HepG2 (cell line): Measurements from ENCODE around the gene RCOR1. TPM values are rescaled to one million over a fixed set of nuclear protein-coding genes. Genes with fewer than 3 reads are reported as not detected.

Source experiments
- ATAC-seq: fragments of 200-7000 bp; cut with Tn5 transposase; 3 replicates; pipeline ENCODE4 v1.9.1; 2020; ENCODE audit warnings: mild to moderate bottlenecking, moderate library complexity
- BruUV-seq: library from RNA; stranded (reverse); fragments of 400-500 nt; replicated peaks from 2 replicates; lab custom pipeline; 2021; lab: Mats Ljungman, UMichigan
- CTCF ChIA-PET: fragments of 300-600 bp; formaldehyde crosslinking; extraction: SDS; loops from one replicate; lab custom pipeline; 2021; ENCODE audit warnings: low total read pairs, inconsistent platforms, low intra/inter-chr PET ratio; lab: Yijun Ruan, JAX
- POLR2A ChIA-PET: fragments of 350-600 bp; sonication (Branson Sonifier 250); formaldehyde crosslinking; loops from one replicate; lab custom pipeline; 2020; ENCODE audit warnings: antibody characterized with exemption, inconsistent platforms; lab: Yijun Ruan, JAX
- DNase-seq: peaks from one replicate; pipeline ENCODE4 v3.0.0-alpha.2; 2015; ENCODE audit warnings: low spot score
- FAIRE-seq: peaks from 3 replicates; lab custom pipeline; 2011; peaks lifted over from hg19 to GRCh38; lab: Jason Lieb, UNC
- H2AFZ ChIP-seq: one replicate; pipeline ENCODE4 v1.6.1; 2011; ENCODE audit warnings: low read length, inconsistent platforms
- H3K27ac ChIP-seq: fragments of 300-600 bp; 3 replicates; pipeline ENCODE4 v1.8.0; 2011; ENCODE audit warnings: mixed run types, mild to moderate bottlenecking, mixed read lengths, low read length, inconsistent platforms; ENCODE audit not compliant: insufficient read depth; ENCODE audit errors: extremely low read length
- H3K27me3 ChIP-seq, 2 experiments: fragments of 200-600 bp in 1 of 2; 2 replicates in 1 of 2; 3 replicates in 1 of 2; pipeline versions ENCODE4 v1.6.0 to v1.8.0; 2011; ENCODE audit warnings: low read length in 2 of 2, mild to moderate bottlenecking in 2 of 2, moderate library complexity in 2 of 2, inconsistent platforms in 1 of 2; ENCODE audit not compliant: insufficient read depth in 2 of 2, control insufficient read depth in 1 of 2
- H3K36me3 ChIP-seq, 2 experiments: fragments of 200-600 bp in 1 of 2; replicated peaks in 1 of 2; 2 replicates in 1 of 2; 3 replicates in 1 of 2; pipeline versions ENCODE4 v1.5.1 to v1.8.0; 2011; ENCODE audit warnings: low read length in 2 of 2, inconsistent platforms in 1 of 2; ENCODE audit not compliant: insufficient read depth in 2 of 2, control insufficient read depth in 1 of 2
- H3K4me1 ChIP-seq: 2 replicates; pipeline ENCODE4 v1.5.1; 2012; ENCODE audit warnings: low read length, inconsistent platforms; ENCODE audit not compliant: insufficient read depth
- H3K4me2 ChIP-seq: 2 replicates; pipeline ENCODE4 v1.6.0; 2011; ENCODE audit warnings: low read depth, low read length, inconsistent platforms
- H3K4me3 ChIP-seq, 3 experiments: fragments of 200-600 bp in 1 of 3; sonication (generic), shearing (Covaris generic) in 1 of 3; replicated peaks in 1 of 3; 2 replicates each; pipeline ENCODE4 v1.5.1; 2011 to 2016; ENCODE audit warnings: low read length in 3 of 3, inconsistent platforms in 2 of 3, low read depth in 2 of 3, mild to moderate bottlenecking in 2 of 3, control low read depth in 1 of 3, mixed read lengths in 1 of 3; ENCODE audit not compliant: insufficient read depth in 1 of 3
- H3K79me2 ChIP-seq: one replicate; pipeline ENCODE4 v1.6.1; 2011; ENCODE audit warnings: low read length, inconsistent platforms; ENCODE audit not compliant: insufficient read depth
- H3K9ac ChIP-seq: 2 replicates; pipeline ENCODE4 v1.6.0; 2011; ENCODE audit warnings: mild to moderate bottlenecking, low read depth, low read length, inconsistent platforms; ENCODE audit not compliant: insufficient read depth
- H3K9me3 ChIP-seq: 2 replicates; pipeline ENCODE4 v1.5.1; 2012; ENCODE audit warnings: mild to moderate bottlenecking, low read length
- H4K20me1 ChIP-seq: 2 replicates; pipeline ENCODE4 v1.6.0; 2011; ENCODE audit warnings: inconsistent platforms, mild to moderate bottlenecking, low read length, moderate library complexity; ENCODE audit not compliant: insufficient read depth
- KDM5B ChIP-seq: sonication (generic); formaldehyde crosslinking; IDR thresholded peaks from 2 replicates; pipeline ENCODE4 v1.4.0; 2020; ENCODE audit warnings: missing genetic modification reagents, mild to moderate bottlenecking, borderline replicate concordance
- MXD4 ChIP-seq: IDR thresholded peaks from 2 replicates; pipeline ENCODE4 v1.6.1; 2016; ENCODE audit warnings: mild to moderate bottlenecking, missing biosample characterization, missing genetic modification reagents
- PLSCR1 ChIP-seq: sonication (generic); formaldehyde crosslinking; IDR thresholded peaks from 2 replicates; pipeline ENCODE4 v1.5.0; 2020; ENCODE audit warnings: missing genetic modification reagents, mild to moderate bottlenecking, borderline replicate concordance
- PRPF4 ChIP-seq: fragments of 200-400 bp; formaldehyde crosslinking; IDR thresholded peaks from 2 replicates; pipeline ENCODE4 v1.6.1; 2016; ENCODE audit warnings: low read length, low read depth; ENCODE audit not compliant: poor library complexity, severe bottlenecking
- SIX4 ChIP-seq: sonication (generic); formaldehyde crosslinking; IDR thresholded peaks from 2 replicates; pipeline ENCODE4 v1.4.0; 2020; ENCODE audit warnings: missing genetic modification reagents
- WIZ ChIP-seq: sonication (generic); formaldehyde crosslinking; IDR thresholded peaks from 2 replicates; pipeline ENCODE4 v1.5.1; 2020; ENCODE audit warnings: mild to moderate bottlenecking, missing genetic modification reagents
- ZBTB25 ChIP-seq: IDR thresholded peaks from 2 replicates; pipeline ENCODE4 v1.6.1; 2018; ENCODE audit warnings: missing genetic modification reagents
- ZBTB40 ChIP-seq, 2 experiments: fragments of 450-650 bp in 1 of 2; sonication (generic) in 1 of 2; formaldehyde crosslinking in 1 of 2; IDR thresholded peaks; 2 replicates each; pipeline versions ENCODE4 v1.6.1 to v1.8.0; 2016 to 2022; ENCODE audit warnings: antibody characterized with exemption in 1 of 2, mild to moderate bottlenecking in 1 of 2, missing genetic modification reagents in 1 of 2
- ZFP37 ChIP-seq: sonication (generic); formaldehyde crosslinking; IDR thresholded peaks from 2 replicates; pipeline ENCODE4 v1.4.0; 2020; ENCODE audit warnings: missing genetic modification reagents, borderline replicate concordance
- ZNF446 ChIP-seq: sonication (generic); formaldehyde crosslinking; IDR thresholded peaks from 2 replicates; pipeline ENCODE4 v1.5.0; 2020; ENCODE audit warnings: mild to moderate bottlenecking, missing genetic modification reagents
- ZNF549 ChIP-seq: sonication (generic); formaldehyde crosslinking; IDR thresholded peaks from 2 replicates; pipeline ENCODE4 v1.5.0; 2020; ENCODE audit warnings: missing genetic modification reagents
- ZNF703 ChIP-seq: sonication (generic); formaldehyde crosslinking; IDR thresholded peaks from 2 replicates; pipeline ENCODE4 v1.5.1; 2020; ENCODE audit warnings: missing genetic modification reagents, mild to moderate bottlenecking, moderate library complexity, borderline replicate concordance
- ZNF746 ChIP-seq: sonication (generic); formaldehyde crosslinking; IDR thresholded peaks from 2 replicates; pipeline ENCODE4 v1.8.0; 2022; ENCODE audit warnings: mild to moderate bottlenecking, missing genetic modification reagents
- WGBS: methylation state at CpG from one replicate; pipeline ENCODE4 v1.1.6; 2017; ENCODE audit warnings: low lambda C conversion rate; 5-methylcytosine and 5-hydroxymethylcytosine counted together
- in situ Hi-C: cut with HindIII; loops from 2 replicates; pipeline ENCODE4 v1.10.0; 2017; ENCODE audit warnings: low pct_unique_long_range_greater_than_20kb; ENCODE audit not compliant: extremely low pct_ligation_motif_present
- intact Hi-C: fragments of 100-400 bp; cut with micrococcal nuclease; formaldehyde crosslinking; loops from one replicate; pipeline ENCODE4 v1.10.0; 2022; ENCODE audit not compliant: unreplicated experiment
- polyA plus RNA-seq, 8 experiments: library from polyadenylated mRNA; depleted of rRNA in 3 of 8; stranded (reverse) in 7 of 8; unstranded in 1 of 8; fragments of >200 nt; fragmentation: Illumina TruSeq in 4 of 8; extraction: Trizol in 4 of 8; gene quantifications; 2 replicates each; pipeline versions ENCODE4 v1.2.1 to v1.2.3, GENCODE V29; 2011 to 2016; ENCODE audit warnings: low read depth in 4 of 8, missing spikeins in 1 of 8, mixed read lengths in 1 of 8; ENCODE audit not compliant: insufficient read depth in 1 of 8
- total RNA-seq, 5 experiments: library from RNA; depleted of rRNA; stranded (reverse); fragments of >200 nt; fragmentation: Illumina TruSeq; extraction: Trizol; gene quantifications; 2 replicates each; pipeline ENCODE4 v1.2.3, GENCODE V29; 2016; ENCODE audit warnings: low read depth in 1 of 5

RCOR1 gene
- total and polyA plus RNA-seq, 2 of the 13 experiments (the other 11 are each of a cell fraction or from before 2014, with no cell fraction given): 10.2 to 11.1 TPM

- TF ChIP-seq ZNF549 (CRISPR knock-in tag) (no peak), WIZ (CRISPR knock-in tag) (no peak), PRPF4 (no peak), PLSCR1 (no peak), ZNF446 (CRISPR knock-in tag) (no peak), KDM5B (CRISPR knock-in tag) (no peak), MXD4 (CRISPR knock-in tag) (no peak), SIX4 (no peak), ZNF703 (CRISPR knock-in tag) (no peak), ZFP37 (CRISPR knock-in tag) (no peak)
- TF ChIP-seq, all 625 proteins: peak for 0
Observed at GRCh38 chr14:102565331-102565887, 27.0 kb upstream of the RCOR1 start (continued).

- Histone ChIP-seq H3K79me2 (no peaks in the 10 kb centered on the region), H3K4me1 (peaks cover 59% of the 10 kb centered on the region), H3K27me3 (no peaks in the 10 kb centered on the region), H3K4me3 (no peak overlapping the region), H3K4me2 (no peak overlapping the region), H3K27ac (no peak overlapping the region), H2AFZ (no peak overlapping the region), H3K9ac (no peak overlapping the region), H3K9me3 (no peaks in the 10 kb centered on the region), H4K20me1 (no peaks in the 10 kb centered on the region), H3K36me3 (no peaks in the 10 kb centered on the region)
- FAIRE-seq: no peak
- ChIA-PET CTCF (no interaction called here), POLR2A (interaction anchor here (1.2 to 4.9 kb wide), 7 partner anchors 9 to 26 kb away, joined by 3 to 26 read pairs (median 4); no protein-coding TSS in a partner anchor)
- intact Hi-C loops (no loop called here), in situ Hi-C loops (no loop called here)
- no peak for ATAC-seq
- DNase-seq: no peak
- WGBS: 69% methylated on average over 7 of the region's 7 CpGs
- no TSS peak for BruUV-seq
- no peak for TF ChIP-seq ZBTB40 (IDR thresholded peaks at IDR 0.05)
- TF ChIP-seq ZBTB40 (CRISPR knock-in tag; IDR thresholded peaks at IDR 0.05): no peak
- TF ChIP-seq ZBTB25 (CRISPR knock-in tag): no peak
- no peak for TF ChIP-seq ZNF746 (CRISPR knock-in tag)
Observed at GRCh38 chr14:102565959-102566358, 26.5 kb upstream of the RCOR1 start.
